ENCODE measurements around the gene NDUFB11.
A peak's percentile ranks its signal among the peaks of the same experiment; 100 is the strongest.
"Not testable (repeated sequence)": the region's sequence is repeated elsewhere in the genome, so short reads cannot be mapped to it uniquely, and the experiment has no call there.

Gene NDUFB11

DNA sequence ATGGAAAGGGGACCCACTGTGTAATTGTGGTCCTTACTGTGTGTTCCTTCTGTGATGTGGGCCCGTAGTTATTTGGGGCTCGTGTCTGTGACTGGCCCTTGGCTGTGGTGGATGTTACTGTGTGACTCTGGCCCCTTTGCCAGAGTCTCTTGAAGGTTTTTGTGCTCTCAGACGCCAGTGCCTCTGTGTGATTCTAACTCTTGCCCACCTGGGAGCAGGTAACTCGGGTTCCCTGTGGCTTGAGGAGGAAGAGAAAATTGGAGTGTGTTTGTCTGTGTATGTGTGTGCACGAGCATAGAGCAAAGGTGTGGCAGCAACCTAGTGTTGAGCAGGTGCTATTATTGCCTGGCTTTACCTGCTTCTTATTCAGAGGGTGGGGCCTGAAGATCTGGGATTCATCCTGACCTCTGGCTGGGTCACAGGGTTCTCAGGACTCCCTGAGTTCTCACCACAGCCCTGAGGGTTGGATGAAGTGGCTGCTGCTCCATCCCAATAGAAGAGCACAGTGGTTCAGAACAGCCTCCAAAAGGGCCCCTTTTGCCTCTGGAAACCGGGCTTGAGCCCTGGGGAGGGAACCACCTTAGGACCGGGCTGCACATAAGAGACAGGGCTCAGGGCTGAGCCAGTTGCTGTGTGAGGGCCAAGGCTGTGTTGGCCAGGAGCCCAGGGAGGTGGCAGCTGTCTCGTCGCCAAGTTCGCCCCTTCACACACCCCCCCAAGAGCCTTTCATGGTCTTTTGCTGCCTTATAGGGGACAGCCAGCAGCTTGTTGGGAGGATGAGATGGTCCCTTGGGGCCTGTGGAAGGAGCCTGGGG is 1.8 kb upstream of the NDUFB11 start:
- DNase-seq (ENCODE audit: low spot score), result no peak

DNA sequence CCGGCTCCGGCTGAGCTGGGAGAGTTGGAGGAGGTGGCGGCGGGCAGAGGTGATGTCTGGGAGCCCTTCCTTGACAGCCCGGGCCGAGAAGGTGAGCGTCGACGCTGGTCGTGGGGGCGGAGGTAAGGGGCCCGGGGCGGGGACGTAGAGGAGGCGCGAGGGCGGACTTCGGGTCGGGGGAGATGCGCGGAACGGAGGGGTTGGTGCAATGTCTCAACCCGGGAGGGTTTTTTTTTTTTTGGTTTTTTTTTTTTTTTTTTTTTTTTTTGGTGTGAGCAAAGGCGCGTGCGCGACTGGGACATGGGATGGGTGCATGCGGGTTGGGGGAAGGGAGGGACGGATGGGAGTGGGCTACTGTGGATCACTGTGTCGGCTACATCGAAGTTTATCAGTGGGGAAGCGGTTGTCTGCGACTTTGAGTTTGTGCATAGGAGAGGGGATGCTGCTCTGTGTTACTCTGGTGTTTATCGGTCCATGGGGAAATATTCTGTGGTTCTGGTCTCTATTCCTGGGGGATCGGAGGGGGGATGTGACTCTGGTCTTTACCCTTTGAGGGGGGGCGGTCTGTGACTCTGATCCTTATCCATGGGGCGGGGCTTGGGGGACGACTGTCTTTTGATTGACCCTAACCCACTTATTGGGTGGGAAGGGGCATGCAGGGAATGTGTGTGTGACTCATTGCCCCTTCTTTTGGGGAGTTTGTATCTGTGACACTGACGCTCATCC is 1.1 kb upstream of the NDUFB11 start:
- no peak for DNase-seq (ENCODE audit: low spot score)

DNA sequence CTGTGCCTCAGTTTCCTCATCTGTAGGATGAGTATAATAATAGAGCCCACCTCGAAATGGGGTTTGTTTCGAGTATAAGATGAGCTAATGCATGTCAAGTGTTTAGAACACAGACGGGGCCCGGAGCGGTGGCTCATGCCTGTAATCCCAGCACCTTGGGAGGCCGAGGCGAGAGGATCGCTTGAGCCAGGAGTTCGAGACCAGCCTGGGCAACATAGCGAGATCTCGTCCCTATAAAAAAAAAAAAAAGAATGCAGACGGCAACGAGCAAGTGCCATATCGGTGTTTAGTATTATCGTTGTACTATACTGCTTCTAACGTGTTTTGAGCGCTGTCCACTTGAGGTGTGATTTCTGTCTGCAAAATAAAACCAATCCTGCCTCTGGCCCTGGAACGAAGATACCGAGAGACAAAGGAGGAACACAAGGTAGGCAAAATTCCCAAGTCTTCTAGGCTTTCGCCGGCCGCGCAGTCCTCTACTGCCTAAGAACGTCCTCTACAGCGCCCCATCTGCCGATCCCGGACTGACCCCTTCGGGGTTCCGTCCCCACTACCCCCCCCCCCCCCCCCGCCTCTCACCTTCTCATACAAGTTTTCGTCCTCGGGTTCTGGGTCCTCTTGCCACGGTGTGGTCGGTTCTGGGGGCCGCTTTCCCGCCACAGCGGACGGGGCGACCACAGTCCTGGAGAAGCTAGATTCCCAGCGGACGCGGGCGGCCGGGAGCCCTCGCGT is 442 bp downstream of the NDUFB11 start:
- DNase-seq (ENCODE audit: low spot score), result peak; percentile 61

DNA sequence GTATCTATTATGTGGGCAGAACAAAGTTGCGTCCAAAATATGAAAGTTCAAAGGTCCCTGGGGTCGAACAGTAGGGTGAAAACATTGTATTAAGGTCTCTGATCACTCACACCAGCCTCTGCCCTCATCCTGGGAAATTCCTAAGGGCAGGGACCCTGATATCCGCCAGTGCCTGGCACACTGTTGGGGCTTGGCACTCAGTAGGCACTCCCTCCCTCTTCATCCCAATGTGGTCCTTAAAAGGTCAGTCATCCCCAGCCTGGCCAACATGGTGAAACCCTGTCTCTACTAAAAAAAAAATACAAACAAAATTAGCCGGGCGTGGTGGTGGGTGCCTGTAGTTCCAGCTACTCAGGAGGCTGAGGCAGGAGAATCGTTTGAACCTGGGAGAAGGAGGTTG is 6.3 kb downstream of the NDUFB11 start:
- no peak for DNase-seq (ENCODE audit: low spot score)

- DNase-seq (ENCODE audit: low spot score), result peak; percentile 84
Measured at GRCh38 chrX:47135650-47136049, 8.9 kb downstream of the NDUFB11 start.

DNA sequence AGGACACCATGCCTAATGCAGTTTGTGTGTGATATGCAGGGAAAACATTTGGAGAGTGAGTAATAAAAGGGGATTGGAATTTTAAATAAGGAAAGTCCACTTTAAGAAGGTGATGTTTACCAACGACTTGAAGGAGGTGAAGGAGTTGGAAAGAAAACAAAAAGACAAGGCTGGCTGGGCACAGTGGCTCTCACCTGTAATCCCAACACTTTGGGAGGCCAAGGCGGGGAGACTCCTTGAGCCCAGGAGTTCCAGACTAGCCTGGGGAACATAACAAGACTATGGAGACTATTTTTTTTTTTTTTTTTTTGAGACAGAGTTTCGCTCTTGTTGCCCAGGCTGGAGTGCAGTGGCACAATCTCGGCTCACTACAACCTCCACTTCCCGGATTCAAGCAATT is 11.0 kb downstream of the NDUFB11 start:
- DNase-seq (ENCODE audit: low spot score), result no peak

- no peak for DNase-seq (ENCODE audit: low spot score)
Measured at GRCh38 chrX:47129899-47130358, 14.6 kb downstream of the NDUFB11 start.

DNA sequence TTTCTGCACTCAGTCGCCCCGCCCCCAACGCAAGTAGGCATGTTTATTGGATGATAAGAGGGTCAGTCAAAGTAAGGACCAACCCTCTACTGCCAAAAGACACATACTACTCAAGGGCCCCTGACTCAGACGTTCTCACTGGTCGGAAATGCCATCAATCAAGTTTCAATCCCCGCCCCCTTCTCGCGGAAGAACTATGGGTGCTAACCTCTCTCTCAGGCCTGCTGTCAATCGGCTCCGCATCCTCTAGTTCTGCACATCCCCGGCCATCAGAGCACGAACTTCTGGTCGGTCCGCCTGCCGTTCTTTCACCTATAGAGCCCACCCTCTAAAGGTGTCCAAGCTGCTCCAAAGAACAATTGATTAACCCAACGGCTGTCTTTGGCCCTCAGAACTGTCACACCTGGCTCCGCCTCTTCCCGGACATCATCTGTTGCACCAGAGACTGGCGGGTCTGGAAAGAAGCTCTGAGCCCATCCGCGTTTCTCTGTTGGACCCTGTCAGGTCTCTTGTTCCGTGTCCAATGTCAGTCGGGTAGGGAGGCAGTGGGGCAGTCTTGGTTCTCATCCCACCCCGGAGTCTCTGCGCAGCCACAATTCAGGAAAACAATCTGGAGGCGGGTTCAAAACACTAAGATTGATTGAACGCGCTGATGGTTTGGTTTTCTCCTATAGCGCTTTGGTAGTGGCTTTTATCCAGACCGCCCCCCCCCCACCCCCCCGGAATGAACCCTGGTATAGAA is 15.2 kb downstream of the NDUFB11 start:
- DNase-seq (ENCODE audit: low spot score), result peak; percentile 95

DNA sequence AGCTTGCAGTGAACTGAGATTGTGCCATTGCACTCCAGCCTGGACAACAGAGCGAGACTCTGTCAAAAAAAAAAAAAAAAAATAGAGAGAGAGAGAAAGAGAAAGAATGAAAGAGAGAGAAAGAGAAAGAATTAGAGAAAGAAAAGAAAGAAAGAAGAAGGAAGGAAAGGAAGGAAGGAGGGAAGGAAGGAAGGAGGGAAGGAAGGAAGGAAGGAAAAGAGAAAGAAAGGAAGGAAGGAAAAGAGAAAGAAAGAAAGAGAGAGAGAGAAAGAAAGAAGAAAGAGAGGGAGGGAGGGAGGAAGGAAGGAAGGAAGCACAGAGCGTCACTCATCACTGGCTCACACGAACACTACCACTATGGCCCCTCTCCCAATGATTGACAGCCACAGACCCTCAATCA is 20.0 kb downstream of the NDUFB11 start:
- not testable (repeated sequence) for DNase-seq (ENCODE audit: low spot score)

DNA sequence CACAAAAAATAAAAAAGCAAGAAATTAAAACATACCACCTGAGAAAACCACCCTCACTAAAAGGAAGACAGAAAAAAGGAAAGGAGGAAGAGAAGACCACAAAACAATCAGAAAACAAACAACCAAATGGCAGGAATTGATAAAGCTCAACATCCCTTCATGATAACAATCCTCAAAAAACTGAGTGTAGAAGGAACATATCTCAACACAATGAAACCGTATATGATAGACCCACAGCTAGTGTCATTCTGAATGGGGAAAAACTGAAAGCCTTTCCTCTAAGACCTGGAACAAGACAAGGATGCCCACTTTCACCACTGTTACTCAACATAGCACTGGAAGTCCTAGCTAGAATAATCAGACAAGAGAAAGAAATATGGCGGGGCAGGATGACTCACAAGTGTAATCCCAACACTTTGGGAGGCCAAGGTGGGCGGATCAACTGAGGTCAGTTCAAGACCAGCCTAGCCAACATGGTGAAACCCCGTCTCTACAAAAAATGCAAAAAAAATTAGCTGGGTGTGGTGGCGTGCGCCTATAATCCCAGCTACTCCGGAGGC is 27.9 kb downstream of the NDUFB11 start:
- DNase-seq (ENCODE audit: low spot score), result not testable (repeated sequence)

DNA sequence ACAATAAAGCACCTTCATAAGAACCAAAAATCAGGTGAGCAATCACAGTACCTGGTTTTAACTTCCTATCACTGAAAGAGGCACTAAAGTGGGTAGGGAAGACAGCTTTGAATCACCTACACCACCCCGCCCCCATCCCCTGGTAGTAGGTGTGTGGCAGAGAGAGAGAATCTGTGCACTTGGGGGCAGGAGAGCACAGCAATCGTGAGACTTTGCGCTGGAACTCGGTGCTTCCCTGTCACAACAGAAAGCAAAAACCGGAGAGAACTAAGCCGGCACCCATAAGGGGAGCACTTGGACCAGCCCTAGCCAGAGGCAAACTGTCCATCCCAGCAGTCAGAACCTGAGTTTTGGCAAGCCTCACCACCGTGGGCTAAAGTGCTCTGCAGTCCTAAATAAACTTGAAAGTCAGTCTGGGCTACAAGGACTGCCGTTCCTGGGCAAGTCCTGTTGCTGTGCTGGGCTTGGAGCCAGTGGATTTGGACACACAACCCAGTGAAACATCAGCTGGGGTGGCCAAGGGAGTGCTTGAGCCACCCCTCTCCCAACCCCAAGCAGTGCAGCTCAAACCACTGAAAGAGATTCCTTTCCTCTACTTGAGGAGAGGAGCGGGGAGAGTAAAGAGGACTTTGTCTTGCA is 32.1 kb downstream of the NDUFB11 start:
- DNase-seq (ENCODE audit: low spot score), result no peak

GRCh38 chrX:47110936-47111615 is 33.4 kb downstream of the NDUFB11 start:
- DNase-seq (ENCODE audit: low spot score), result not testable (repeated sequence)

DNA sequence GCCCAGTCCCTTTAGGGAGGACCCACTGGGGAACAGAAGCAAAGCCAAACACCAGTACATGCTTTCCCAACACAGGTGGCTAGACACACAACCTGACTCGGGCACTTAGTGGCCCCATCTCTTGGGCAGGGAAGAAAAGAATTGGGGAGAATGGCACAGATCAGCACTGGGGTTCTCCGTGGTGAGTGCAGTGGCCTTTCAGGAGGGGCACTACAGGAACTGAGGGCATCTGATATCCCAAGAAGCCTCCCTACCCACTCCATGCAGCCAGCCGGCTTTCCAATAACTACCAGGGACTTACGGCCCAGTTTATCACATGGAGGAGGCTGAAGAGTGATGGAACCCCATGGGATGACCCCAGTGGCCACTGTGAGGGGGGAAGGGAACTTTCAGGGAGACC is 43.3 kb downstream of the NDUFB11 start:
- DNase-seq (ENCODE audit: low spot score), result no peak

DNA sequence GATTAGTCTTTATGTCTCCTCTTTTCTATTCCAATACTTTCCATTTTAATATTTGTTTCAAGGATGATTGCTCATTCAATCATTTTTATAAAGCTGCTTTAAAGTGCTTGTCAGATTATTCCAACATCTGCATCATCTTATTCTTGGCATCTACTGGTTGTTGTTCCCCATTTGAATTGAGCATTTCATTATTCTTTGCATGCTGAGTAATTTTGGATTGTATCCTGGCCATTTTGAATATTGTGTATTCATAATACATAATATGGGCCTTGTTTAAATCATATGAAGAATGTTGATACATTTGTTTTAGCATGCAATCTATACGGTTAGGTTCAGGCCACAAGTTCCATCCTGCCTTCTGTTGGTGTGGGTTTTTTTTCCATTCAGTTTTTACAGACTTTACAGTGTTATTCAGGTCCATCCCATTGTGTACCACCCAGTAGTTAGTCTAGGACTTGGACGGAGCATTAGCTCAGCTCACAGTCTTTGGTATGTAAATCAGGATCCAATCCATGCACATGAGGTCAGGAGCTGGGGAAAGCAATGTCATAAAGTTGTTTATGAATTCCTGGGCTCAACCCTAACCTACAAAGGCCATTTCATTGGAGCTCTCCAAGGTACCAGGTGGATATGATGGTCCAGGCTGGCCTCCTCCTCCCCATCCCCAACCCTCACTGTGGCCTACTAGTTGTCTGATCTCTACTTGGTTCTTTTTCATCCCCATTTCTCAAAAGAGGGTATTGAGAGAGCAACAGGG is 46.0 kb downstream of the NDUFB11 start:
- no peak for DNase-seq (ENCODE audit: low spot score)

DNA sequence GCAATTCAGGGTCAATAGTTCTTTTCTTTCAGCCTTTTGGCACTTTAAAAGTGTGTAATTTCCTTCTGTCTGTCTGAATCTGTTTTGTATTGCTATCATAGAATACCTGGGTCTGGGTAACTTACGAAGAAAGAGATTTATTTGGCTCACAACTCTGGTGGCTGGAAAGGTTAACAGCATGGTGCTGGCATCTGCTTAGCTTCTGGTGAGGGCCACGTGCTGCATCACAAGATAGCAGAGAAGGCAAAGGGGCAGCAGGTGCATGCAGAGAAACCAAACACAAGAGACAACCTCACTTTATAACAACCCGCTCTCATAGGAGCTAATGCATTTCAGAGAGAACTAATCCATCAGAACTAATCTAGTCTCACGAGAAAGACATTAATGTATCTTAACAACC is 47.5 kb downstream of the NDUFB11 start:
- DNase-seq (ENCODE audit: low spot score), result no peak

DNA sequence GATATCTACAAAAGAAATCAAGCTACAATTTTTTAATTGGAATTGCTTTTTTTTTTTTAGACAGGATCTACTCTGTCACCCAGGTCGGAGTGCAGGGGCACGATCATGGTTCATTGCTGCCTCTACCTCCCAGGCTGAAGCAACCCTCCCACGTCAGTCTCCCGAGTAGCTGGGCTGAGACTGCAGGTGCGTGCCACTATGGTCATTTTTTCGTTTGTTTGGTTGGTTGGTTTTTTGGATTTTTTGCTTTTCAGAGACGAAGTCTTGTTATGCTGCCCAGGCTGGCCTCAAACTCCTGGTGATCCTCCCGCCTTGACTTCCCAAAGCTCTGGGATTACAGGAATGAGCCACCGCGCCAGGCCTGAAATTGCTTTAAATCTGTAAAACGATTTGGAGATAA is 50.6 kb downstream of the NDUFB11 start:
- no peak for DNase-seq (ENCODE audit: low spot score)

- peak; percentile 67 for DNase-seq (ENCODE audit: low spot score)
Measured at GRCh38 chrX:47093248-47093647, 51.3 kb downstream of the NDUFB11 start.
